Endodermal cell (in vitro differentiated cells): ENCODE results near the gene SLC5A10. TPM values are rescaled to one million over a fixed set of nuclear protein-coding genes. Genes with fewer than 3 reads are reported as not detected.

ENCODE experiments used
- DNase-seq: peaks from one replicate; pipeline ENCODE4 v3.0.0-alpha.2; 2017
- H3K27ac ChIP-seq: 2 replicates; pipeline ENCODE4 v1.5.1; 2013; ENCODE audit warnings: mild to moderate bottlenecking, low read depth, low read length, moderate library complexity
- H3K27me3 ChIP-seq: 2 replicates; pipeline ENCODE4 v1.6.1; 2013; ENCODE audit warnings: mild to moderate bottlenecking, low read length, moderate library complexity; ENCODE audit not compliant: insufficient read depth, control insufficient read depth, poor library complexity, severe bottlenecking
- H3K36me3 ChIP-seq: 2 replicates; pipeline ENCODE4 v1.7.0; 2013; ENCODE audit warnings: mild to moderate bottlenecking, low read length, moderate library complexity; ENCODE audit not compliant: control insufficient read depth, insufficient read depth
- H3K4me1 ChIP-seq: one replicate; pipeline ENCODE4 v1.7.0; 2013; ENCODE audit warnings: low read length; ENCODE audit not compliant: control insufficient read depth, insufficient read depth
- H3K4me3 ChIP-seq: 2 replicates; pipeline ENCODE4 v1.5.1; 2013; ENCODE audit warnings: mild to moderate bottlenecking, low read length, moderate library complexity
- H3K9ac ChIP-seq: 2 replicates; pipeline ENCODE4 v1.6.1; 2013; ENCODE audit warnings: mild to moderate bottlenecking, low read length, moderate library complexity; ENCODE audit not compliant: poor library complexity, severe bottlenecking; ENCODE audit errors: extremely low read depth
- H3K9me3 ChIP-seq: 2 replicates; pipeline ENCODE4 v1.6.1; 2013; ENCODE audit warnings: mild to moderate bottlenecking, low read length, moderate library complexity; ENCODE audit not compliant: control insufficient read depth
- H3K27ac Mint-ChIP-seq: 2 replicates; pipeline ENCODE4 v1.8.0; 2020; ENCODE audit warnings: mixed read lengths
- H3K27me3 Mint-ChIP-seq: 2 replicates; pipeline ENCODE4 v1.8.0; 2021; ENCODE audit warnings: mild to moderate bottlenecking, mixed read lengths; ENCODE audit not compliant: insufficient read depth
- H3K36me3 Mint-ChIP-seq: 2 replicates; pipeline ENCODE4 v1.8.0; 2020; ENCODE audit warnings: low read depth, mixed read lengths
- H3K4me1 Mint-ChIP-seq: 2 replicates; pipeline ENCODE4 v1.8.0; 2020; ENCODE audit warnings: mixed read lengths
- H3K4me3 Mint-ChIP-seq: 2 replicates; pipeline ENCODE4 v1.8.0; 2020; ENCODE audit warnings: mild to moderate bottlenecking, moderate library complexity, mixed read lengths
- H3K9me3 Mint-ChIP-seq: 2 replicates; pipeline ENCODE4 v1.8.0; 2020; ENCODE audit warnings: mild to moderate bottlenecking, mixed read lengths
- CTCF ChIP-seq: fragments of 200-600 bp; sonication (generic); conservative IDR thresholded peaks from 2 replicates; pipeline ENCODE4 v1.5.0; 2021; ENCODE audit warnings: antibody characterized with exemption, mild to moderate bottlenecking
- WGBS, 2 experiments: methylation state at CpG; one replicate each; pipeline versions ENCODE4 v1.1.5 to v1.1.7; 2013; ENCODE audit warnings: missing lambda C conversion rate in 2 of 2, mixed read lengths in 1 of 2; ENCODE audit not compliant: insufficient coverage in 1 of 2, insufficient read length in 1 of 2; 5-methylcytosine and 5-hydroxymethylcytosine counted together
- total RNA-seq, 2 donors: library from RNA; stranded (reverse); fragmentation: NEBNext Ultra II Directional in 1 of 2; extraction: Animal tissue kit (Norgen Biotek cat#: 25700) in 1 of 2; gene quantifications; 2 replicates in 1 of 2; 3 replicates in 1 of 2; pipeline ENCODE4 v1.2.1, GENCODE V29; 2021

SLC5A10 gene
- total RNA-seq, 2 donors from 2014 or later = 0.11 to 0.29 TPM

GRCh38 chr17:18981335-18981641 is 29.3 kb downstream of the SLC5A10 start:
- Mint-ChIP-seq H3K27me3 (no peaks in the 10 kb centered on the region), H3K4me1 (peaks cover 9% of the 10 kb centered on the region), H3K4me3 (no peak overlapping the region), H3K36me3 (peaks cover 39% of the 10 kb centered on the region), H3K27ac (no peak overlapping the region), H3K9me3 (no peaks in the 10 kb centered on the region)
- Histone ChIP-seq H3K9me3 (no peaks in the 10 kb centered on the region), H3K9ac (no peak overlapping the region), H3K36me3 (peaks cover 37% of the 10 kb centered on the region), H3K27me3 (no peaks in the 10 kb centered on the region), H3K4me3 (no peak overlapping the region), H3K4me1 (peaks cover 9% of the 10 kb centered on the region), H3K27ac (no peak overlapping the region)
- TF ChIP-seq CTCF = no peak
- WGBS, 2 experiments = 93 to 100% methylated on average over 1 to 6 of the region's 6 CpGs
- DNase-seq = no peak

GRCh38 chr17:18981642-18982424 is 29.9 kb downstream of the SLC5A10 start:
- Histone ChIP-seq H3K27ac (peak overlapping the region; percentile 22), H3K36me3 (peaks cover 34% of the 10 kb centered on the region), H3K4me3 (no peak overlapping the region), H3K9me3 (no peaks in the 10 kb centered on the region), H3K4me1 (peaks cover 9% of the 10 kb centered on the region), H3K27me3 (no peaks in the 10 kb centered on the region), H3K9ac (no peak overlapping the region)
- Mint-ChIP-seq H3K36me3 (peaks cover 33% of the 10 kb centered on the region), H3K4me1 (peaks cover 9% of the 10 kb centered on the region), H3K4me3 (no peak overlapping the region), H3K27me3 (no peaks in the 10 kb centered on the region), H3K9me3 (no peaks in the 10 kb centered on the region), H3K27ac (peak overlapping the region; percentile 68)
- 90% methylated on average over 20 to 30 of the region's 30 CpGs for WGBS, 2 experiments
- peak; percentile 75 for DNase-seq
- no peak for TF ChIP-seq CTCF

GRCh38 chr17:18984273-18985114 is 32.5 kb downstream of the SLC5A10 start:
- WGBS, 2 experiments = 94% methylated on average over 11 to 21 of the region's 21 CpGs
- no peaks in the 10 kb centered on the region for H3K27me3 ChIP-seq
- H3K36me3 ChIP-seq = peaks cover 21% of the 10 kb centered on the region
- Mint-ChIP-seq H3K36me3 (peaks cover 30% of the 10 kb centered on the region), H3K4me3 (no peak overlapping the region), H3K27ac (no peak overlapping the region), H3K9me3 (no peaks in the 10 kb centered on the region), H3K4me1 (peaks cover 9% of the 10 kb centered on the region), H3K27me3 (no peaks in the 10 kb centered on the region)
- H3K9ac ChIP-seq = no peak overlapping the region
- H3K27ac ChIP-seq = no peak overlapping the region
- peaks cover 9% of the 10 kb centered on the region for H3K4me1 ChIP-seq
- no peaks in the 10 kb centered on the region for H3K9me3 ChIP-seq
- TF ChIP-seq CTCF = no peak
- DNase-seq = no peak
- no peak overlapping the region for H3K4me3 ChIP-seq
